H1 (cell line): Measurements from ENCODE around the gene PCDHB10. TPM values are rescaled to one million over a fixed set of nuclear protein-coding genes. Genes with fewer than 3 reads are reported as not detected.
"Not testable (repeated sequence)": the region's sequence is repeated elsewhere in the genome, so short reads cannot be mapped to it uniquely, and the experiment has no call there.

Experiments used
- CTCF ChIA-PET: fragments of 300-600 bp; sonication (Branson Sonifier 250); formaldehyde crosslinking; loops from one replicate; lab custom pipeline; 2021; ENCODE audit not compliant: partially characterized antibody; lab: Charles Lee
- POLR2A ChIA-PET: fragments of 300-600 bp; sonication (Branson Sonifier 250); formaldehyde crosslinking; loops from one replicate; lab custom pipeline; 2021; ENCODE audit warnings: inconsistent platforms; ENCODE audit not compliant: partially characterized antibody; lab: Charles Lee
- DNase-seq, 2 experiments: peaks; one replicate each; pipeline versions ENCODE4 v3.0.0 to v3.0.0-alpha.2; 2010 to 2022; ENCODE audit warnings: low spot score in 2 of 2, low read depth in 1 of 2, mixed read lengths in 1 of 2
- FAIRE-seq: peaks from 2 replicates; lab custom pipeline; 2011; peaks lifted over from hg19 to GRCh38; lab: Jason Lieb, UNC
- H2AFZ ChIP-seq: 2 replicates; pipeline ENCODE4 v1.8.1; 2012; ENCODE audit warnings: low read length, inconsistent platforms
- H2AK5ac ChIP-seq: 2 replicates; pipeline ENCODE4 v1.6.1; 2013; ENCODE audit warnings: low read depth, low read length
- H2BK120ac ChIP-seq: replicated peaks from 2 replicates; pipeline ENCODE3; 2013; ENCODE audit warnings: low read depth, low read length, inconsistent platforms
- H2BK12ac ChIP-seq: 2 replicates; pipeline ENCODE4 v1.6.1; 2013; ENCODE audit warnings: low read depth, low read length
- H2BK15ac ChIP-seq: 2 replicates; pipeline ENCODE4 v1.6.1; 2013; ENCODE audit warnings: low read length
- H2BK20ac ChIP-seq: 2 replicates; pipeline ENCODE4 v1.6.1; 2013; ENCODE audit warnings: low read length
- H2BK5ac ChIP-seq: 2 replicates; pipeline ENCODE4 v1.6.1; 2013; ENCODE audit warnings: low read depth, low read length
- H3K14ac ChIP-seq: 2 replicates; pipeline ENCODE4 v1.6.1; 2013; ENCODE audit warnings: inconsistent platforms; ENCODE audit not compliant: insufficient read length
- H3K18ac ChIP-seq: 2 replicates; pipeline ENCODE4 v1.6.1; 2013; ENCODE audit warnings: low read length; ENCODE audit errors: extremely low read depth
- H3K23ac ChIP-seq: 2 replicates; pipeline ENCODE4 v1.6.1; 2013; ENCODE audit warnings: inconsistent platforms; ENCODE audit not compliant: insufficient read length
- H3K23me2 ChIP-seq: 2 replicates; pipeline ENCODE4 v1.6.1; 2013; ENCODE audit warnings: low read depth, low read length
- H3K27ac ChIP-seq: 2 replicates; pipeline ENCODE4 v1.6.1; 2011; ENCODE audit warnings: low read depth, low read length, inconsistent platforms
- H3K27me3 ChIP-seq, 4 experiments: replicated peaks in 1 of 4; 1 replicate in 1 of 4; 2 replicates in 3 of 4; pipeline versions ENCODE4 v1.6.1 to v1.8.1; 2011 to 2013; ENCODE audit warnings: low read length in 3 of 4, mild to moderate bottlenecking in 3 of 4, inconsistent platforms in 2 of 4, mixed read lengths in 2 of 4, moderate library complexity in 1 of 4; ENCODE audit not compliant: control insufficient read depth in 3 of 4, insufficient read depth in 3 of 4; ENCODE audit errors: extremely low read depth in 1 of 4
- H3K36me3 ChIP-seq, 4 experiments: 2 replicates each; pipeline versions ENCODE4 v1.6.1 to v1.8.1; 2011 to 2013; ENCODE audit warnings: mild to moderate bottlenecking in 4 of 4, low read length in 3 of 4, moderate library complexity in 2 of 4, control low read depth in 1 of 4, inconsistent platforms in 1 of 4; ENCODE audit not compliant: insufficient read depth in 4 of 4, control insufficient read depth in 2 of 4
- H3K4ac ChIP-seq: replicated peaks from 2 replicates; pipeline ENCODE3; 2013; ENCODE audit warnings: low read length, low read depth, mixed read lengths, inconsistent platforms; ENCODE audit not compliant: insufficient read length
- H3K4me1 ChIP-seq, 4 experiments: replicated peaks in 1 of 4; 1 replicate in 1 of 4; 2 replicates in 3 of 4; pipeline versions ENCODE4 v1.6.1 to v1.8.1; 2011 to 2013; ENCODE audit warnings: low read length in 3 of 4, inconsistent platforms in 2 of 4, mixed read lengths in 1 of 4; ENCODE audit not compliant: insufficient read depth in 4 of 4, control insufficient read depth in 3 of 4
- H3K4me2 ChIP-seq, 2 experiments: 2 replicates each; pipeline versions ENCODE4 v1.6.1 to v1.8.1; 2011 to 2013; ENCODE audit warnings: low read depth in 2 of 2, low read length in 2 of 2, control low read depth in 1 of 2, inconsistent platforms in 1 of 2, mild to moderate bottlenecking in 1 of 2; ENCODE audit not compliant: insufficient read depth in 1 of 2
- H3K4me3 ChIP-seq, 4 experiments: fragments of 200-600, 300-600 bp in 1 of 4; sonication (generic), shearing (Covaris generic), sonication (Bioruptor Twin) in 1 of 4; 2 replicates each; pipeline versions ENCODE4 v1.5.1 to v1.8.1; 2011 to 2016; ENCODE audit warnings: low read length in 4 of 4, low read depth in 3 of 4, control low read depth in 2 of 4, inconsistent platforms in 2 of 4, mild to moderate bottlenecking in 2 of 4, mixed read lengths in 1 of 4, moderate library complexity in 1 of 4; ENCODE audit not compliant: insufficient read depth in 2 of 4; ENCODE audit errors: extremely low read depth in 1 of 4
- H3K56ac ChIP-seq: replicated peaks from 2 replicates; pipeline ENCODE3; 2013; ENCODE audit warnings: low read depth, mild to moderate bottlenecking, mixed read lengths, low read length, inconsistent platforms; ENCODE audit not compliant: insufficient read length
- H3K79me1 ChIP-seq: 2 replicates; pipeline ENCODE4 v1.6.1; 2013; ENCODE audit warnings: low read depth, low read length, control low read depth
- H3K79me2 ChIP-seq, 2 experiments: 2 replicates each; pipeline versions ENCODE4 v1.6.1 to v1.8.1; 2012 to 2013; ENCODE audit warnings: low read length in 2 of 2, mild to moderate bottlenecking in 2 of 2, inconsistent platforms in 1 of 2; ENCODE audit not compliant: insufficient read depth in 2 of 2, control insufficient read depth in 1 of 2
- H3K9ac ChIP-seq, 4 experiments: replicated peaks in 1 of 4; 1 replicate in 1 of 4; 2 replicates in 3 of 4; pipeline versions ENCODE4 v1.6.1 to v1.8.1; 2011 to 2013; ENCODE audit warnings: low read depth in 3 of 4, low read length in 3 of 4, control low read depth in 2 of 4, mild to moderate bottlenecking in 2 of 4, moderate library complexity in 2 of 4, inconsistent platforms in 1 of 4; ENCODE audit errors: extremely low read depth in 1 of 4
- H3K9me3 ChIP-seq, 2 experiments: 2 replicates each; pipeline versions ENCODE4 v1.6.1 to v1.8.1; 2012 to 2013; ENCODE audit warnings: mild to moderate bottlenecking in 2 of 2, moderate library complexity in 2 of 2, control low read depth in 1 of 2, inconsistent platforms in 1 of 2, low read depth in 1 of 2, low read length in 1 of 2, mixed read lengths in 1 of 2; ENCODE audit not compliant: insufficient read depth in 2 of 2
- H4K20me1 ChIP-seq, 2 experiments: replicated peaks in 1 of 2; 2 replicates each; pipeline versions ENCODE3 to v1.8.1; 2011 to 2013; ENCODE audit warnings: inconsistent platforms in 2 of 2, low read length in 2 of 2, mild to moderate bottlenecking in 1 of 2; ENCODE audit not compliant: insufficient read depth in 2 of 2, control insufficient read depth in 1 of 2
- H4K5ac ChIP-seq: 2 replicates; pipeline ENCODE4 v1.6.1; 2013; ENCODE audit warnings: low read length, low read depth, mixed read lengths, inconsistent platforms; ENCODE audit not compliant: insufficient read length
- H4K8ac ChIP-seq: 2 replicates; pipeline ENCODE4 v1.8.0; 2013; ENCODE audit warnings: mild to moderate bottlenecking, moderate library complexity, low read length, inconsistent platforms; ENCODE audit not compliant: insufficient read depth; ENCODE audit errors: extremely low read depth
- H4K91ac ChIP-seq: replicated peaks from 2 replicates; pipeline ENCODE3; 2013; ENCODE audit warnings: low read length, mixed read lengths, inconsistent platforms; ENCODE audit not compliant: insufficient read length
- WGBS, 2 experiments: shearing (Covaris generic) in 1 of 2; methylation state at CpG; one replicate each; pipeline versions ENCODE4 v1.1.6 to v1.1.7; 2013 to 2015; ENCODE audit warnings: low lambda C conversion rate in 2 of 2, mixed read lengths in 2 of 2, inconsistent platforms in 1 of 2, low coverage in 1 of 2, missing lambda C conversion rate in 1 of 2; ENCODE audit not compliant: insufficient replicate concordance in 2 of 2, insufficient coverage in 1 of 2, insufficient read length in 1 of 2; ENCODE audit errors: extremely low coverage in 1 of 2, missing lambda C conversion rate in 1 of 2; 5-methylcytosine and 5-hydroxymethylcytosine counted together
- polyA plus RNA-seq, 7 experiments: library from polyadenylated mRNA; depleted of rRNA in 3 of 7; stranded (reverse) in 5 of 7; unstranded in 2 of 7; fragments of >200 nt in 5 of 7; fragments of 200-250 nt in 2 of 7; gene quantifications; 1 replicate in 5 of 7; 2 replicates in 1 of 7; 4 replicates in 1 of 7; pipeline versions ENCODE4 v1.2.1 to v1.2.3, GENCODE V29; 2011 to 2013; ENCODE audit warnings: missing spikeins in 2 of 7, mixed read lengths in 2 of 7
- total RNA-seq: library from RNA; stranded (reverse); fragmentation: NEBNext Ultra II Directional; extraction: Animal tissue kit (Norgen Biotek cat#: 25700); gene quantifications from 2 replicates; pipeline ENCODE4 v1.2.1, GENCODE V29; 2021

The PCDHB10 gene
- total and polyA plus RNA-seq, 2 of the 8 experiments (the other 6 are each of a cell fraction or from before 2014, with no cell fraction given): 1.3 to 1.8 TPM

DNA sequence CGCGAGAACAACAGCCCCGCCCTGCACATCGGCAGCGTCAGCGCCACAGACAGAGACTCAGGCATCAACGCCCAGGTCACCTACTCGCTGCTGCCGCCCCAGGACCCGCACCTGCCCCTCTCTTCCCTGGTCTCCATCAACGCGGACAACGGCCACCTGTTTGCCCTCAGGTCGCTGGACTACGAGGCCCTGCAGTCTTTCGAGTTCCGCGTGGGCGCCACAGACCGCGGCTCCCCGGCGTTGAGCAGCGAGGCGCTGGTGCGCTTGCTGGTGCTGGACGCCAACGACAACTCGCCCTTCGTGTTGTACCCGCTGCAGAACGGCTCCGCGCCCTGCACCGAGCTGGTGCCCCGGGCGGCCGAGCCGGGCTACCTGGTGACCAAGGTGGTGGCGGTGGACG lies 40.5 kb upstream of the PCDHB10 start:
- H2AFZ ChIP-seq, H3K27ac ChIP-seq, H3K4me1 ChIP-seq, H4K20me1 ChIP-seq, H3K23ac ChIP-seq, FAIRE-seq, H4K91ac ChIP-seq, DNase-seq, H3K27me3 ChIP-seq, H3K56ac ChIP-seq, H3K4me2 ChIP-seq, H3K36me3 ChIP-seq, H2BK5ac ChIP-seq, H3K23me2 ChIP-seq, H3K9ac ChIP-seq, H2BK20ac ChIP-seq, H2BK120ac ChIP-seq, H3K14ac ChIP-seq, H2AK5ac ChIP-seq, POLR2A ChIA-PET, H4K8ac ChIP-seq, H3K79me1 ChIP-seq, H2BK15ac ChIP-seq, H3K4ac ChIP-seq, H3K18ac ChIP-seq, H3K4me3 ChIP-seq, H3K79me2 ChIP-seq, H2BK12ac ChIP-seq, H4K5ac ChIP-seq: not testable (repeated sequence)
- CTCF ChIA-PET: interaction anchor here (1.4 kb wide), 1 partner anchor 57 kb away, joined by 3 read pairs; the partner anchor contains the start of gene PCDHB2
- H3K9me3 ChIP-seq: peaks cover 5 to 11% of the 10 kb centered on the region in 2 experiments; a peak in 2 of 4 replicates
- WGBS, 2 experiments: 95% methylated on average over 26 of the region's 41 CpGs; no CpG with 5 or more reads in 1 of the 2 experiments

GRCh38 chr5:141152096-141152495 lies 40.1 kb upstream of the PCDHB10 start:
- FAIRE-seq: not testable (repeated sequence)

More at GRCh38 chr5:141152096-141152495, 40.1 kb upstream of the PCDHB10 start:
- H3K9ac ChIP-seq, H4K91ac ChIP-seq, H3K4me2 ChIP-seq, H2BK5ac ChIP-seq, H3K18ac ChIP-seq, H3K4me3 ChIP-seq, H2AFZ ChIP-seq, H2BK120ac ChIP-seq, H3K27ac ChIP-seq, POLR2A ChIA-PET, H2AK5ac ChIP-seq, H3K4ac ChIP-seq, H3K23ac ChIP-seq, H4K20me1 ChIP-seq, H4K8ac ChIP-seq, H3K23me2 ChIP-seq, H2BK20ac ChIP-seq, H2BK15ac ChIP-seq, H3K14ac ChIP-seq, H3K79me2 ChIP-seq, H3K56ac ChIP-seq, DNase-seq, H2BK12ac ChIP-seq, H3K36me3 ChIP-seq, H3K4me1 ChIP-seq, H4K5ac ChIP-seq, H3K27me3 ChIP-seq, H3K79me1 ChIP-seq: not testable (repeated sequence)
- WGBS, 2 experiments: 96% methylated on average over 8 of the region's 36 CpGs; no CpG with 5 or more reads in 1 of the 2 experiments
- CTCF ChIA-PET: interaction anchor here (0.6 to 5.2 kb wide), 6 partner anchors 13 to 457 kb away, joined by 3 to 48 read pairs (median 6); partner anchors contain the start of genes PCDHB16, PCDHB2 and PCDHB5
- peaks cover 5 to 11% of the 10 kb centered on the region in 2 experiments; a peak in 2 of 4 replicates for H3K9me3 ChIP-seq
